Nucleus accumbens (tissue), 56 donors: ENCODE data around the gene GCLC.
"Not testable (repeated sequence)": the region's sequence is repeated elsewhere in the genome, so short reads cannot be mapped to it uniquely, and the experiment has no call there.

Experiments
- DNase-seq, 56 donors: peaks; one replicate each; lab custom pipeline; 2025; lab: John Stamatoyannopoulos, UW

The GCLC gene

GRCh38 chr6:53544470-53545308 is at the start of gene GCLC:
Gene GCLC, minus strand, starts transcription at chr6:53545101. Its CDS starts 456 bp downstream, at chr6:53544645.
- DNase-seq = peak in 55 of 56 donors; percentile 62 to 95 (median 88)

- no peak for DNase-seq
These were observed 49.7 kb upstream of the GCLC start for GRCh38 chr6:53594596-53594995.

DNA sequence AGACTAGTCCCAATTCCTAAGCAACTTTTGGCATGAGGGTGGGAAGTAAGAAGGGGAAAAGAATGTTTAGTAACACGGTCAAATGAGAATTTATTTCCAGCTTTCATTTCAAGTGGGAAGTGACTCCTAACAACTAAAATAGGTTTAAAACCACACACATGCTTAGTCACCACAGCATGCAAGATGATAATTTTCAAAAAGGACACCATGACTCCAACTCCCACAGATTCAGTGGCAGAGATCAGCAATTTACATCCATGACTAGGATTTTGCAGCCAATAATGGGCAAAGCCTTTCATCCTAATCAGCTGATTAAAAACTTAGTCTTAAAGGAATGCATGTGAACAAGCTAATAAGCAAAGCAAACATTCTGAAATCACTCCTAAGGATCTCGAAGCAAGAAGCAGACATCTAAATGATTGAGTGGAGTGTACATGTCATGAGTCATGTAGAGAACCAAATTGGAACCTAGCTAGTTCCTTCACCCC is 48.1 kb upstream of the GCLC start:
- DNase-seq = no peak

DNA sequence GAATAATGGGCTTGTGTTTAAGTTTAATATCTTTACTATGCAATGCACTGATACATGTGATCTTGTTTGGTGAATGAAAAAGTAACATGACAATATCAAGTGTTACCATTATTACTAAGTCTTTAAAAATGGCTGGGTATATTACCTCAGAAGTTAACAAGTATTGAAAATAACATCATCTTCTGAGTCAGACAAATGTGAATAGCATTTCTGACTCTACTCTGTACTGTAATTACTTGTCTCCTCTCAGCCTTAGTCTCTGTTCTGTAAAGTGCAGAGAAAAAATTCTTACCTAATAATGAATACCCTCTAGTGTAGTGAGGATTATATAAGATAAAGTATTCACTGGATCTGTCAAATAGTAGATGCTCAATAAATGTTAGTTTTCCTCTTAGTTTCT is 47.0 kb upstream of the GCLC start:
- DNase-seq = no peak

DNA sequence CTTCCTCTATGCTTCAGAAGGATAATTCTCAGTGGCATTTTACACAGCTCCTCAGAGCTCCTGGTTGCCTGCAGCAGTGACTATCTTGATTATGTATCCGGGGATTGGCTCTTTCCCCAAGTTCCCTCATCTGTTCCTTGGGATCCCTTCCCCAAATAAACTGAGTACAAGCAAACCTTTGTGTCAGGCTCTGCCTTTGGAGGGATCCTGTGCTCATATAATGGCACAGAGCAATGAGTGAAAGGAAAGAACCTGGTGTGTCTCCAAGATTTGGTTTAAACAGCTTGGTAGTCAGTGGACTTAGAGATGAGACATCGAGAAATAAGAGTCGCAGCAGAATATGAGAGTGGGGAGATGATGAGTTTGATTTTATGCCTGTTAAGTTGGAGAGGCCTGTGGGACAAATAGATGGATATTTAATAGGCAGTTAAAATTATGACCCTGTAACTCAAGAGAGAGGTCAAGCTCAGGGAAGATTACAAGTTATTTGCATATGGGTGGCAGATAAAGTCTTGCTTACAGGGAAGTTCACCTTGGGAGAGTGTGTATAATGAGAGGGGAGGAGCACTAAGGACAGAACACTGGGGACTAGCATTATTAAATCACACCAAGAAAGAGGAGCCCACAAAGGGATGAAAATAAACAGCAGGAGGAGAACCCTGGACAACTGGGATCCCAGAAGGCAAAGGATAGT is 44.1 kb upstream of the GCLC start:
- DNase-seq = peak in 6 of 56 donors; percentile 3 to 25 (median 6)

DNA sequence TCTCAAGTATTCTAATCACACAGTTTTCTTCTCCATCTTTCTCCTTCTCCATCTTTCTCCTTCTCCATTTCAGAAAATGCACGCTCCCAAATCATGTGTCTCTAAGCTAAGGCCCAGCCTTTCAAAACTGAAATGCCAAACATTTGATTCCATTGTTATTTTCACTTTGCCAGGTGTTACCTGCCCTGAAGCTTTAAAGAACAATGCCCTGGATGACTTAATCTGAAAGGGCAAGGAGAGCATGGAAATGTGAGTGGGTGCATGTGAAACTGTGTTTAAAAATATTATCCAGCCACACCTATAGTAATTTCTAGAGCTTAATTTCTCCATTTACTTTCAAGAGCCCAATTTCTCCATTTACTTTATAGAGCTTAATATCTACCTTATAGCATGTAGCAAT is 42.4 kb upstream of the GCLC start:
- no peak for DNase-seq

- no peak for DNase-seq
These were observed 40.5 kb upstream of the GCLC start for GRCh38 chr6:53585208-53585900.

DNA sequence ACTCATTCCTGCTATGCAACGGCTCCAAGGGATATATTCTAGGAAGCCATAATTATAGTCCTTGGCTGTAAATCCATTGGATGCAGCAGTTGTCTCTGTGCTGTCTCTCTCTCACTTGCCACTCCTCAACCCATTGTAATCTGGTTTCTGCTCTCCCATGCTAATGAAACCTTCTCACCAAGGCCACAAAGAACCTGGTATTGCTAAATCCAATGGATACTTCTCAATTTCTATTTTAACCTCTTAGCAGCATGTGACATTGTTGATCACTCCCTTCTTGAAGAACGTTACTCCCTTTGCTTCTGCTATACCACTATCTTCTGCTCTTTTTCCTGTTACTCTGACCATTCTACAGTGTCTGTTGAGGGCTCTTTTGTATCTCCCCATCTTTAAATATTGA is 39.8 kb upstream of the GCLC start:
- DNase-seq = no peak

GRCh38 chr6:53583451-53583850 is 38.5 kb upstream of the GCLC start:
- DNase-seq = no peak

DNA sequence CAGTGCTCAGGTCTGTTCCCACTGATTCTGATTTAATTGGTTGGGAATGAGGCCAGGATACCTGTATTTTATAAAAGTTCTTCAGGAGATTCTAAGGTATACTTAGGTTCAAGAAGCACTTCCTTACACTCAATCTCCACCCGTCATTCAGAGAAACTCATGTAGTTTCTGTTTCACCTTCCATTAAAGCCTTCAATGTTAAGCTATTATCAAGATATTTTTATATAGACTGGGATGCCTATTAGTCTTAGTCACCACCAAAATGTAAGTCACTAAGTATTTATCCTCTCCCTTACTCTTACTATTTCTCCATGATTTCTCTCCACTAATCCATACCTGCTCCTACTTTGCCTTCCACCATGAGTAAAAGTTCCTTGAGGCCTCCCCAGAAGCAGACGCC is 38.1 kb upstream of the GCLC start:
- DNase-seq = no peak

DNA sequence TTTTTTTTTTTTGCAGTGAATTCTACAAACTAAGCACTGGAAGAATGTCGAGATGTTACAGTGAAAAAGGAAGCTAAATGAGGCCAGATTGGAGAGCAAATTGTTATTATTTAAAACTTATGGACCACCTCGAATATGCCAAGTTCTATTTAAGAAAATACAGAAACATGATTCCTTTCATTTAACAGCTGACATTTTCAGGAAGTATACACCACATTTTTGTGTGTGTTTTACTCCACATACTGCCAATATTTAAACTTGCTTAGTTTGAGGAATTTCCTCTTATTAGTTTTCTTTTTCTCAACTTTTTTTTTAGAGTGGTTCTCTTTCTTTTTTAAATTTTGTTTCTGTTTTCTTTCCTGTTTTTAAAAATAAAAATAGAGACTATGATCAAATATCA is 37.0 kb upstream of the GCLC start:
- DNase-seq = no peak

DNA sequence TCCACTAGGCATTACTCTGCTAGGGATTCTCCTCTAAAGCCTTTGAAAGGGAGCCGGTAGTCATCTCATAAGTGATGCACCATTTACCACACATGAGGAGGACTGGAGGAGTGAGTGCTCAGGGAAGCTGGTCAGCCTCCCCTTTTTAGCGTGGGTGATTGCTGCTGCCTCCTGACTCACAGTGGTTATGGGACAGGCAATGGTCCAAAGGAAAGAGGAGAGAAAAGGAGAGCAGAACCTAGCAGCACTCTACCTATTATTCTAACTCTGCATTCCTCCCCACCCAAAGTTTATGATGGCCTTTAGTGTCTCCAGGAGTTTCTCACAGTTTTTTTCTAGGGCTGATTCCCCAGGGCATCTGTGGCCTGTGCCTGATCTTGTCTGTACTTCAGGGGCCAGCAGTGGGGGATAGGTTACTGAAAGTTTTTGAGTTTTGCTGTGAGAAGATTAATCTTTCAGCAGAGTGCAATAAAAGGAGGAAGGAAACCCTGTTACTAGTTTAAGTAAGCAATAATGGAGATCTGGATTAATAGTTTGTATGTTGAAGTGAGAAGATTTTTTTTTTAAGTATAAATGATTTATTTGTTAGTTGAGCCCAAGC is 36.4 kb upstream of the GCLC start:
- no peak for DNase-seq

- DNase-seq = no peak
These were observed 34.4 kb upstream of the GCLC start for GRCh38 chr6:53579338-53579737.

GRCh38 chr6:53578371-53578770 is 33.5 kb upstream of the GCLC start:
- DNase-seq = peak in 5 of 56 donors; percentile 3 to 32 (median 20)

DNA sequence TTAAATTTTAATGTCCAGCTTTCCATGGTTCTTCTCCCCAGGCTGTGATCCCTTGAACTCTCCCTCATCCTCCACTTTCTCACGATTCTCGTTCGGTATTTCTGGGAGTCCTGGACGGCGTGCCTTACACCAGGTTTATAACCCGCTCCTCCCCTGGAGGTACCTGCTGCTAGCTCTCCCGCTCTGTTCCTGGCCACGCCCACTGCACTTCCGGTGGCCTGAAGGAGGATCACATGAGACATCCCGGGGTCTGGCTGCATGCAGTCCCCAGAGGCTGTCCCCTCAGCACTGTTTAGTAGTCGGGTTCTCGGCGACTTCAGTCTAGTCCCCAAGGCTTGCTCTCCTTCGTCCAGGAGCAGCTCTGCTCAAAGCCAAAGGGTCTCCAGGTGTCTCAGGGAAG is 28.4 kb upstream of the GCLC start:
- no peak for DNase-seq

DNA sequence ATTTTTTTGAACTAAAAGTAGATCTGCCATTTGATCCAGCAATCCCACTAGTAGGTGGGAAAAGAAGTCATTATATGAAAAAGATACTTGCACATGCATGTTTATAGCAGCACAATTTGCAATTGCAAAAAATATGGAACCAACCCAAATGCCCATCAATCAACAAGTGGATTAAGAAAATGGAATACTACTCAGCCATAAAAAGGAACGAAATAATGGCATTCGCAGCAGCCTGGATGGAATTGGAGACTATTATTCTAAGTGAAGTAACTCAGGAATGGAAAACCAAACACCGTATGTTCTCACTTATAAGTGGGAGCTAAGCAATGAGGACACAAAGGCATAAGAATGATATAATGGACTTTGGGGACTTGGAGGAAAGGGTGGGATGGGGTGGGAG is 27.5 kb upstream of the GCLC start:
- DNase-seq = not testable (repeated sequence)

- DNase-seq = no peak
These were observed 24.1 kb upstream of the GCLC start for GRCh38 chr6:53568776-53569616.

DNA sequence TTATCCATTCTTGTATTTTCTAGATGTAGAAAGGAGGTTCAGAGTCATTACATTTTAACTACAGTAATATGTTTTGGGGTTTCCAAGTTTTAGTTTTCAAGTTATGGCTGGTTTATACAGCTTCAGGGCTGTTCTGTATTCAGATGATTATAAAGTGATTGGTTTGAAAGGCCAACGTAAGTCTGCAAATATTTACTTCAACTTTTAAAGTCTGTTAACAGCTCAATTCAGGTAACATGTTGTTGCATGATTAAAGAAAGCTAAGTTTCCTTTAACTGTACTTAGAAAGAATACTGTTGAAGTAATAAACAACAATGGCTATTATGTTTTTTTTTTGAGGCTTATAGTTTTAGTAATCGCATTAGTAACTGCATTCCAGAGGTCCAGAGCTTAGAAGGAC is 22.8 kb upstream of the GCLC start:
- no peak for DNase-seq

DNA sequence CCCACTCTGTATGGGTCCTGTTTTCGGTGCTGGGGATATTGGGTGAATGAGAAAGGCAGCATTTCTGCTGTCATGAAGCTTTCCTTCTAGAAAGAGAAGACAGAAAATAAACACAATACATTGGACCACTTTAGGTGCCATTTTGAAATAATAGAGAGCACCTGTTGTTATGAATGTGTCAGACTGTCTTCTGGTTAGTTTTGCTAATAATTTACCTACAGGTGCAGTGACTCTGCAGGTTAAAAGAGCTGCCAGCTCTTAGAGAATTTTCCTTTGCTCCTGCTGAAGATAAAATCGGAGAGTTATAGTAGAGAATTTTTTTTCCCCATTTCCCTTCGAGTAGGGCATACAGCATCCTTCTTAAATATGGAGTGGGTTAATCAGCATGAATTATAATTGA is 21.9 kb upstream of the GCLC start:
- no peak for DNase-seq

DNA sequence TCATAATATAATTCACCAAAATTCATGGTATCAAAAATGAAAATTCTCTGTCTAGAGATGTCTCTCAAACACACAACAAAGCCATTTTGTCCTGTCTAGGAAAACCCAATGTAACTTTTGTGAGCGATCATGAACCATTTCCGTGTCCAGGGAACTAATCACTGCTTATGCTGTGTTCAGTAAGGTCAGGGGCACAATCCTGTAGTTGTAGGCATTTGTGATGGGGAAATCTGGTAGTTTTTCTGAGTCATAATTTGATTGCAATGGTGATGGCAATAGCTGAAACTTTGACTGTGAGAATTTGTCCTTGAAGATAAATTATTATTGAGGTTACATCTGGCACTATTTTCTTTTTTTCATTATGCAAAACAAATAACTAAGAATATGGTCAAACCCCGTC is 21.0 kb upstream of the GCLC start:
- no peak for DNase-seq
